GM18858 (cell line): ENCODE measurements around the gene TMEM178B.
"Not testable (repeated sequence)": the region's sequence is repeated elsewhere in the genome, so short reads cannot be mapped to it uniquely, and the experiment has no call there.

Source experiments
- ATAC-seq: cut with Tn5 transposase; IDR thresholded peaks from one replicate; pipeline ENCODE4 v1.9.1; 2021; ENCODE audit not compliant: unreplicated experiment

Gene TMEM178B

DNA sequence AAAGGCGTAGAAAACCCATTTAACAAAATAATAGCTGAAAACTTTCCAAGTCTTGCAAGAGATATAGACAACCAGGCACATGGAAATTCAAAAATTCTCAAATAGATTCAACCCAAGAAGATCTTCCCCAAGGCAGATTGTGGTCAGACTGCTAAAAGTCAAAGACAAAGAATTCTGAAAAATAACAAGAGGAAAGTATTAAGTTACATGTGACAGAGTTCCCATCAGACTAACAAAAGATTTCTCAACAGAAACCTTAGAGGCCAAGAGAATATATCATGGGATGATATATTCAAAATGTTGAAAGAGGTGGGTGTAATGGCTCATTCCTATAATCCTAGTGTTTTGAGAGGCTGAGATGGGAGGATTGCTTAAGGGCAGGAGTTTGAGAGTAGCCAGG, 59.8 kb downstream of the TMEM178B start:
- no peak for ATAC-seq

DNA sequence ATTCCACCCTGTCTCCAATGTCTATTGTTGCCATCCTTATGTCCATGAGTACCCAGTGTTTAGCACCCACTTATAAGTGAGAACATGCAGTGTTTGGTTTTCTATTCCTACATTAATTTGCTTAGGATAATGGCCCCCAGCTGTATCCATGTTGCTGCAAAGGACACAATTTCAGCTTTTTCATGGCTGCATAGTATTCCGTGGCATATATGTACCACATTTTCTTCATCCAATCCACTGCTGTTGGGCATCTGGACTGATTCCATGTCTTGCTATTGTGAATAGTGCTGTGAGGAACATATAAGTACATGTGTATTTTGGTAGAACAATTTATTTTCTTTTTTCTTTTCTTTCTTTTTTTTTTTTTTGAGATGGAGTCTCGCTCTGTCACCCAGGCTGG, 68.2 kb downstream of the TMEM178B start:
- no peak for ATAC-seq

DNA sequence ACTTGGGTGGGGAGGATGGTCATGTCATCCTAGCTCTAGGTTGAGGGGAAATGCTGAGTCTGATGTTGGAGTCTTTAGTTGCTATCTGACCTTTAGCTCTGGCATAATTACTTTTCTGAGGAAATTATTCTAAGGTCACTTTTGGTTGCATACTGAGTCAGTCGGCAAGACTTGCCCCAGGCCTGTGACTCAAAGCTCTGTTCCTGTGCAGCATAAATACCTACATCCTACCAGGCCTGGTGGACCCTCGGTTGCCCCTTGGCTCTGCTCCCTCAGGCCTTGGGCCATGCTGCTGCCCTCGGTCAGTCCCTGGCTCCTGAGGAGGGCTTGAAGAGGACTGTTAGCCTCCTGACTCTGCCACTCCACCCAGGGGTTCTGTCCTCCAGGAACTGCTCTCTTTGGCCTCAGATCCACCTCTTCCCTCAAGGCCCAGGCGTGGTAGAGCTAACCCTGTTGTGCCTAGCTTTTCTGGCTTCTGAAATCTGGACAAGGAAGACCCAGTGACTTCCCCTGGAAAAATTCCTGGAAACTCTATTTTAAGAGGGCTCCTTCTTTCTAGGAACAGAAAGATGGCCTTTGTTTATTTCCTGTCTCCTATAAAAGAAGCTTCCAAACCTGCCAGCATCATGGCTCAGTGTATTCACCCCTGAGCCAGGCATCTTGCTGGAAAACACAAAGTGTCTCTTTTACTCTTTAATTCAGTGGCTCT, 71.2 kb downstream of the TMEM178B start:
- no peak for ATAC-seq

DNA sequence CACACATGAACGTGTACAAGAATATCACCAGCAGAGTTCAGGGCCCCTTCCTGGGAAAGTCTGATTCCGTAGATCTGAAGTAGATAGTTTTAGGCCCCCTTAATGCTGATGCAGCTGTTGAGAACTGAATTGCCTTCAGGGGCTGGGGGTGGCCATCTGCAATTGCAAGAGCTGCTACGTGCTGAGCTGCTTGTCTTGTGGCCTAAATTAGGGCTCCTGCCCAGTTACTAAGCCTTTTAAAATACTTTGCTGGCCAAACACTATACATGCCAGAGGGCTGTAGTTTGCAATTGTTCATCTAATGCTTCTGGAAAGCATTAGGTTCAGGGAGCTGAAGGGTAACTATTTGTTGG, 71.7 kb downstream of the TMEM178B start:
- ATAC-seq, result no peak

DNA sequence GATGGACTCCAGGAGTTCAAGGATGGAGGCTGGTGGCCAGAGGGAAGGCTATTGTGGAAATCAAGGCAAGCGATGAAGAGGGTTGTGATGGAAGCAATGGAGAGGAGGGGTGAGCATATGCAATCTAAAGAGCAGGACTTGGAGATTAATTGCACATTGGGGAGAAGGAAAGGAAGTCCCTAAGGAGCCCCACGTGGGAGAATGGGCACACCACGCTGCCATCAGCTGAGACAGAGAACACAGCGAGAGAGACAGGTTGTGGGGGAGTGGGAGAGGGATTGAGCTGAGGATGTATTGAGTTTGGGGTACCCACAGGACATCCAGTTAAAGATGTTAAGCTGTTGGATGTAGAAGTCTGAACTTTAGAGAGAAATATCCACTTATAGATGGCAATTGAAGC, 73.6 kb downstream of the TMEM178B start:
- ATAC-seq, result no peak

DNA sequence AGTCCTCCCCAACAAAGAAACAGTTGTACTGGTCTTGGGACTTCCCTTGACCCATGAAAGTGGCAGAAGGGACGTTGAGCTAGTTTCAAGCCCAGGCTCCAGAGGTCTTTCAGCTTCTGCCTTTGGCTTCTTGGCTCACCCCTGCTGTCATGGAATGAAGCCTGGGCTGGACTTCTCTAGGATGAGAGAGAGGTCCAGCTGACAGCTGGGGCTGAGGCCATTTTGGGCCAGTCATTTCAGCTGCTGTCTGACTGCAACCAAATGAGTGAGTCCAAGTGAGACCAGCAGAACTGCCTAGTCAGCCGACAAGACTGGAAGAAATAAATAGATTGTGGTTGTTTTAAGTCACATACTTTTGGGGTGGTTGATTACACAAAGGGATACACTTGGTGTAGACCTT, 76.6 kb downstream of the TMEM178B start:
- no peak for ATAC-seq

DNA sequence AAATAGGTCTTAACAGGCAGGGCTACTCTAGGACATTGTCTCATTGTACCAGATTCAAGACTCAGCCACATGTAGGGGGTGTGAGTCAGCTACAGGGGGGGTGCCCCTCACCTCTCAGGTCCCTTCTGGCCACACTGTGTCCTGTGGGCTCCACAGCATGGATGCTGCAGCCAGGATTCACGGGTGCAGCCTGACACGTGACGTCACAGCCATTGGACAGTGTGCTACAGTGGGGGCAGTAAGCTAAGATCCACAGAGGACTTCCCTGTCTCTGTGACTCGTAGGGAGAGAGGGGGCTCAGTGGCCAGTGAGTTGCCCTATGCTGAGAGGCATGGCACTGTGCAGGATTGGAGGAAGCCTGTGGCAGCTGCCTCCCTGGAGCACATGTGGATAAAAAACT, 77.9 kb downstream of the TMEM178B start:
- no peak for ATAC-seq

DNA sequence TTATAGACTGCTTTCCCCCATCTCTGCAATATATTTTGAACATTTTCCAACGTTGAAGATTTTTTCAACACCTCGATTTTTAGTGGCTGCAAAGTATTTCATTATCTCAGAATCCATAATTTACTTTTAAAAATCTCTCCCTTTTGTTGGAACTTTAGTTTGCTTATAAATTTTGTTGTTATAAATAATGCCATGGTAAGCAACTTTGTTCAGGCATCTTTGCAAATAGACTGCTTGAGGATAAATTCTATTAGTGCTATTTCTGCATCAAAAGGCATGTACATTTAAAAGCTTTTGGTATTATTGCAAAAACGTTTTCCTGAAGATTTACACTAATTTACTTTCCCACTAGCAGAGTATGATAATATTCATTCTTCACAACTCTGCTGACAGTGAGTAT, 79.4 kb downstream of the TMEM178B start:
- ATAC-seq, result no peak

DNA sequence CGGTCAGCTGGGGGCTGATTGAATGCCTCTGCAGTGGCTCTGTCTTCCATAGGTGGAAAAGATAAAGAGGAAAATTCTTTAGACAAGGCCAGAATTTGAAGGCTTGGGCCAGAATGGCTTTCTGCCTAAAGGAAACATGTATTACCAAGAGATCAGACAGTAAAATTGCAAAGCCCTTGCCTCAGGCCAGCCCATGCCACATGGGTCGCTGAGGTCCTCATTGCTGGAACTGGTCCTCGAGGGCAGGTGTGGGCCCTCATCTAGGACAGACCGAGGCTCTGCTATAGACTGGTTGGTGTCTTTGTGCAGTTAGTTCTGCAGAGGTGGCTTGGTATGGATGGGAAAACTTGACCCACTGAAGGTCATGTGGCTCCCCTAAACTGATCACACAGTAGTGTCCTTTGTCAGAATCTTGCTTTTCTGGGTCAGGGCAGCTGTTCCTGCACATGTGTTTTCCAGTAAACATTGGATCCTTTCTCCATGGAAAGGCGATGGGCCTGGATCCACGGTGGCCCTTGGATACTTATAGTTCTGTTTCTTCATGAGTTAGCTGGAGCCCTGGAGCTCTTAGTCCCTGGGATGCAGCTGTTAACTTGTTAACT, 80.4 kb downstream of the TMEM178B start:
- no peak for ATAC-seq

DNA sequence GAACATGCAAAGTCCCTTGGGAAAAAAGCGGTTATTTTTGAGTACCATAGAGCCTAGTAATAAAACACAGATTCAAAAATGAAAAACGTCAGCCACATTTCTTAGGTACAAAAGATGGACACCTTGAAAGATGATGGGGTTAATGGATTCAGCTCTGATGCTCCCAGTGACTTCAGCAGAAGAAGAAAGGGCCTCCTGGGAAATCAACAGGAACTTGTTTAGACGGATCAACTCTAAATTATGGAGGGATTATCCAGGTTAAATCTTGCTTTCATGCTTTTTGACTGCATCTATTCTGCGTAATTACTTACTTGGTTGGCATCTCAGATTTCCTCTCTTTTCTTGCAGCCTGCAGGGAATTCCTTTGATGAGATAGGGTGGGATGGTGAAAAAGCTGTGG, 82.5 kb downstream of the TMEM178B start:
- ATAC-seq, result no peak

DNA sequence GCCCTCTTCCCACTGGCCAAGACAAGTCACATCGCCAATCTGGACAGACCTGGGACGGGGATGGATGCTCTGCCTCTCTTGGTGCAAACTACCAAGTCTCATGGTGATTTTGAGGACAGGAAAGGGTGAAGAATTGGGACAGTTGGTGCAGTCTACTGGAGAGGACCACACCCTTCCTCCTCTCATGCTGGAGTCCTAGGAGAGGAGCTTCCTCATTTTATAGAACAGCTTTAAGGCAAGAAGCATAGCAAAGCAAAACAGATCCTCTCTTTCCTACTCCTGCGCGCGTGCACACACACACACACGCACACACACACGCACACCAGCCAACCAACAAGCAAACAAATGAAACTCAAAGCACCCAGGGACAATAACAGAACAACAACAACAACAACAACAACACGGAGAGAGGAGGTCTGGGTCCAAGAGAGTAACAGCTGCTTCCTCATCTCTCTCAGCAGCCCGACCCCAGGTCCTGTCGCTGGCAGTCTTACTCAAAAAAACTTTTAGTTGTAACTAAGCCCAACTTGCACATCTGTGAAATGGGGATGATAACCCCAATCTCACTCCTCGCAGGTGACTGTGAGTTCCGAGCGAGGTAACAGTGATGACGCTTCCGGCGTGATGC, 83.4 kb downstream of the TMEM178B start:
- ATAC-seq, result no peak

DNA sequence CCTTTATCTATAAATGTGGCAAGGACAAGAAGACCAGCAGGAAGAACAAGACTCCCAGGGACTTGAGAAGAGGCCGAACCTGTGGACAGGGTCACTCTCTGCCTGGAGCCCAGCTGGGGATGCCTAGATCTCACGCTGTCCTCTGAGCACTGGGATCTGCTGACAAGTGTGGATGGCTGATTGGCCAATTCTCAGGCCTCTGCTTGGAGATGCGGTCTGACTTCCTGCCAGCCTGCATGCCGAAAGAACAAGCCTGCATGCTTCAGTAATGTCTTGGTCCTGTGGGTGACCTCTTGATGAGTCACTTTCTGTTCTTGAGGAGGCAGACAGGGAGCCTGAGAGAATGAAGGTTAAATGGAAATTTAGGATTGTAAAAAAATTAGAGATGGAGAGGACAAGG, 84.7 kb downstream of the TMEM178B start:
- peak; percentile 73 for ATAC-seq

DNA sequence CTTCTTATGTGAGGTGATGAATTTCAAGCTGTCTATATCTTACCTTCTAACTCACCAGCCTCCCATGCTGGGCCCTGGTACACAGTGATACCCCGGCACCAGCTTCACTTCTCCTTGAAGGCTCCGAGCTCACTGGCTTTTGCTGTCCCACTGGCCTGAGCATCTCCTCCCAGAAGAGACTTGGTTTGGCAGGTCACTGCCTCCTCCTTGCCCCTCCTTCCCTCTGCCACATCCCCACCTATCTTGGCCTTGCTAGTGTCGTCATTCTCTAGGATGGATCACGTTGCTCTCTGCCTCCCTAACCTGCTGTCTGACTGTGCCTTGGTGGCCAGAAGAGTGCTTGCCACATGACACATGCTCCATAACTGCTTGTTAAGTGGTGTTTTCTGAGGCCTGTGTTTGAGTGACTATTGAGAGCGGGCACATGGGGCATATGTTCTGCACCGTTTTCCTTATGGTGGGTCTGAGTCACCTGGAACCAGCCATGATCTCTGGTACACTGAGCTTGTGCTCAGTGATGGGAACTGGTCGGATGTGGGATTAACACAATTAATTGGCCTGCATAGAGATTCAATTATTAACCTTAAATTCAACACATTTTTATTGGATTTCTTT, 86.5 kb downstream of the TMEM178B start:
- no peak for ATAC-seq

DNA sequence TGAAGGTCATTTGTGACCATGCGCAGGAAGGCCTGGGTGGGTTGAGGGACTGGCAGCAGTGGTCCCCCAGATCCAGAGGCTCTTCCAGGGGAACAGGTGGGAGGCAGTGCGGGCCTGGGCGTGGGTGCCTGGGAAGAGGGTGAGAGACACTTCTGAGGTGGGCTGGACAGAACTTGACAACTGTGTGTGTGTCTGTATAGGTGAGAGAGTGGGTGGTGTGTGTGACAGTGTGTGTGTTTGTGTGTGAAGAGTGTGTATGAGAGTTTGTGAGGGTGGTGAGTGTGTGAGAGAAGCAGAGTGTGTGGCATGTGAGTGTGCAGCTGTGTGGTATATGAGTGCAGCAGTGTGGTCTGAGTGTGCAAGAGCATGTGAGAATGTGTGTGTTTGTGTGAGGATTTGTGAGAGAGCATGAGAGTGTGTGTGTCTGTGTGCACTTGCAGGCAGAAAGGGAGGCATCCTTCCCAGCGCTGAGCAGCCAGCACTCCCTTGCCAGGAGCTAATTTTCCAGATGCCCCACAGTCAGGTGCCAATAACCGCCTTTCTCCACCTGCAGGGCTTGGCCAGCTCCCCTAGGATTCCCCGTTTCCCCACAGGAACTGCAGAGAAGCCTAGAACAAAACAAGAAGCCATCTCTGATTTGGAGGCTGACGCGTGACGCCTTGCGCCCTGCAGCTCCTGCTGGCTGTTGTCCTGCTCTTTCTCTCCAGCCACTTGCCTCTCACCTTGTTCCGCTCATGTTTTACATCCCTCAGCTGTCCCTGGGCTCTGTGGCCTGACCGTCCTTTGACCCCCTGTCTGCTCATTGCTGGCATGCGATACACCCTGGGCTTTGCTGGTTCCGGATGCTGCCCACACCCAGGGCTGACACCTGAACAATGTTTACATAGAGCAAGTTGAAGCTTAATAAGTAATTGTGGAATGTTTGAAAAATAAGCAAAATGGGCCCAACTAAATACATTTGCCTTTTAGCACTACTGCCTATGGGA, 88.0 kb downstream of the TMEM178B start:
- no peak for ATAC-seq

DNA sequence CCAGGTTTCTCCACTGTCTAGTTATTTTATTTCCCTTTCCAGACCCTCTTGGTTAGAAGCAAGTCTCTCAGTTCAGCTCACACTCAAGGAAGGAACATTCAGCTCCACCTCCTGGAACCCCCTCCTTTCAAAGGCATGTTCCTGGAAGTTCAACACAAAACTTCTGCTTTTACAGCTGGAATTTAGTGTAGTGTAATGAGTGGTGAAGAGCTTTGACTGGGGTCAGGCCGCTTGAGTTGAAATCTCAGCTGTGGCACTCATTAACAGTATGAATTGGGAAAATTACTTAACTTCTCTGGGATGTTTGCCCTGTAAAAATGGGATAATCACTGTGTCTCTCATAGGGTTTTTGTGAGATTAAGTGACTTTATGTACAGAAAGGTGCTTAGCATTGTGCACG, 91.7 kb downstream of the TMEM178B start:
- ATAC-seq, result no peak

DNA sequence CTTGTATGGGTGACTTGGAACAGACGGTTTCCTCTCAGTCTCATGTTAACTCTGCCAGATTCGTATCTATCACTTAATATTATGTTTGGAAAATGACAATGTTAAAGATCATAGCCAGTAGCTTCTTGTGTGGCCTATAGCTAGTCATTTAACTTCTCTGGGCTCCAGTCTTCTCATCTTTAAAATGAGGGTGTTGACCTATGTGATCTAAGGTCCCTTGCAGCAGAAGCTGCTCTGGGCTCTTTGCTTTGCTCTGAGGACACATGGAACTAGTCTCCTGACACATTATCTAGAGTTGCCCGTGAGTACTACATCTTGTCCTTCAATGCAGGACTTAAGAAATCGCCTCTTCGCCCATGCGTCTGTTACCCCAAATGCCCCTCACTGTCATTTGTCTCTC, 93.1 kb downstream of the TMEM178B start:
- ATAC-seq, result no peak

DNA sequence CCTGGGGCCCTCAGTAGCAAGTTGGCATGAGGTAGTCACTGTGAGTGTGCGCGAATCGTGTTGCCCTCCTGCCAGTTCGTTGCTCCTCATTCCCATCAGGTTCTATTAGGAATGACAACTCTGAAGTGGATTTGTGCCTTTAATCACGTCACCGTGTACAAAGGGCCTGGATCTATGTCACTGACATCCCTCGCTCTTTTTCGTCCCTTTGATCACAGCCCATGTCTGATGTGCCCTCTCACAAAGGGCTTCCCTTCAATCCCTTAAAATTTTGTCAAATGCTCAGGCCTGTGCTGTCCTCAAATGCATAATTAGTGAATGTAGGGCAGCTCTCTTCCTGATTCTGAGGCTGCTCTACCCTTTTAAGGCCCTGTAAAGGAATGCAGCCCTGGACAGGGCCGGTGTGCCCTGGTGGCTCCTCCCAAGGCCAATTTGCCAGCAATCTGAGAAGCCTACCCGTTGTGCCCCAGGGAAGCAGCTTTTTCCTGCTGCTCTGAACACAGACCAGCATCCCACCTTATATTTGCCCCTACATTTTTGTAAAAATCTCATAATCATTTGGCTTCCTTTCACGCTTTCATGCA, 93.6 kb downstream of the TMEM178B start:
- ATAC-seq, result no peak

DNA sequence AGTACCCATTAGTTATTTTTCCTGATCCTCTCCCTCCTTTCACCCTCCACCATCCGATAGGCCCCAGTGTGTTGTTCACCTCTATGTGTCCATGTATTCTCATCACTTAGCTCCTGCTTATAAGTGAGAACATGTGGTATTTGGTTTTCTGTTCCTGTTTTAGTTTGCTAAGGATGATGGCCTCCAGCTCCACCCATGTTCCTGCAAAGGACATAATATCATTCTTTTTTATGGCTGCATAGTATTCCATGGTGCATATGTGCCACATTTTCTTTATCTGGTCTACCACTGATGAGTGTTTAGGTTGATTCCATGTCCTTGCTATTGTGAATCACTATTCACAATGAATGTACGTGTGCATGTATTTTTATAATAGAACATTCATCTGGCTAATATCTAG, 95.3 kb downstream of the TMEM178B start:
- not testable (repeated sequence) for ATAC-seq

DNA sequence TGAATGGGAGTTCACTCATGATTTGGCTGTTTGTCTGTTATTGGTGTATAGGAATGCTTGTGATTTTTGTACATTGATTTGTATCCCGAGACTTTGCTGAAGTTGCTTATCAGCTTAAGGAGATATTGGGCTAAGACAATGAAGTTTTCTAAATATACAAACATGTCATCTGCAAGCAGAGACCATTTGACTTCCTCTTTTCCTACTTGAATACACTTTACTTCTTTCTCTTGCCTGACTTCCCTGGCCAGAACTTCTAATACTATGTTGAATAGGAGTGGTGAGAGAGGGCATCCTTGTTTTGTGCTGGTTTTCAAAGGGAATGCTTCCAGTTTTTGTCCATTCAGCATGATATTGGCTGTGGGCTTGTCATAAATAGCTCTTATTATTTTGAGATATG, 101.9 kb downstream of the TMEM178B start:
- ATAC-seq, result not testable (repeated sequence)

DNA sequence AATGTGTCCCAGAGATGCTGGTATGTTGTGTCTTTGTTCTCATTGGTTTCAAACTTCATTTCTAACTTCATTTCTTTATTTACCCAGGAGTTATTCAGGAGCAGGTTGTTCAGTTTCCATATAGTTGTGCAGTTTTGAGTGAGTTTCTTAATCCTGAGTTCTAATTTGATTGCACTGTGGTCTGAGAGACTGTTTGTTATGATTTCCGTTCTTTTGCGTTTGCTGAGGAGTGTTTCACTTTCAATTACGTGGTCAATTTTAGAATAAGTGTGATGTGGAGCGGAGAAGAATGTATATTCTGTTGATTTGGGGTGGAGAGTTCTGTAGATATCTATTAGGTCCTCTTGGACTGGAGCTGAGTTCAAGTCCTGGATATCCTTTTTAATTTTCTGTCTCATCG, 103.3 kb downstream of the TMEM178B start:
- not testable (repeated sequence) for ATAC-seq
